ENCODE data around the gene CC2D2B.

- TF ChIP-seq CTCF (conservative IDR thresholded peaks at IDR 0.05; ENCODE audit: low read depth, low read length) (no peak), EZH2 (IDR thresholded peaks at IDR 0.05; ENCODE audit: borderline replicate concordance, low read depth, low read length, poor library complexity, severe bottlenecking) (no peak)
Observed at GRCh38 chr10:96041146-96041545, 133.4 kb downstream of the CC2D2B start.
